Right lobe of liver (tissue), 4 donors: ENCODE results near the gene KANK3.

ENCODE experiments used
- POLR2A ChIP-seq: fragments of 450-650 bp; IDR thresholded peaks from one replicate; pipeline ENCODE4 v1.6.1; 2017; ENCODE audit warnings: antibody characterized with exemption, mild to moderate bottlenecking
- TF ChIP-seq, protein P1 (sequence below), 4 donors: fragments of 200-600 bp in 3 of 4; fragments of 450-650 bp in 1 of 4; IDR thresholded peaks; one replicate each; pipeline versions ENCODE4 v1.5.1 to v1.8.0; 2016 to 2022; ENCODE audit warnings: antibody characterized with exemption in 4 of 4, mild to moderate bottlenecking in 2 of 4
- donor health status: DM: no; HTN: no; CAD: no.
- donor health status: DM: no; HTN: no; CAD: no.
- donor health status: DM: no; HTN: yes; CAD: no.

DNA sequence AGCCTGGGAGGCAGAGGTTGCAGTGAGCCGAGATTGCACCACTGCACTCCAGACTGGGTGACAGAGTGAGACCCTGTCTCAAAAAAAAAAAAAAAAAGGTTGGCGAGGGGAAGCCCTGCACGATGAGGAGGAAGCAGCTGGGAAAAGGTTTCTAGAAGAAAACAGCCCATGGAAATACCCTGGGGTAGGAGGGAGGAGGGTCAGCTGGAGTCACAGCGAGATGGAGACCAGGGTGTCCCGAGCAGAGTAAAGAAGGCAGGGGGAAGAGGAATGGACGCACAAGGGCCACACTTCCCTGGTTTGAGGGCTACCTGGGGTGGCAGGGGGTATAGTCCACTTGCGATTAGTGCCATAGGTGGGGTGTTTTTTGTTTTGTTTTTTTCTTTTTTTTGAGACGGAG lies 6.4 kb downstream of the KANK3 start:
- TF ChIP-seq, protein P1, sequence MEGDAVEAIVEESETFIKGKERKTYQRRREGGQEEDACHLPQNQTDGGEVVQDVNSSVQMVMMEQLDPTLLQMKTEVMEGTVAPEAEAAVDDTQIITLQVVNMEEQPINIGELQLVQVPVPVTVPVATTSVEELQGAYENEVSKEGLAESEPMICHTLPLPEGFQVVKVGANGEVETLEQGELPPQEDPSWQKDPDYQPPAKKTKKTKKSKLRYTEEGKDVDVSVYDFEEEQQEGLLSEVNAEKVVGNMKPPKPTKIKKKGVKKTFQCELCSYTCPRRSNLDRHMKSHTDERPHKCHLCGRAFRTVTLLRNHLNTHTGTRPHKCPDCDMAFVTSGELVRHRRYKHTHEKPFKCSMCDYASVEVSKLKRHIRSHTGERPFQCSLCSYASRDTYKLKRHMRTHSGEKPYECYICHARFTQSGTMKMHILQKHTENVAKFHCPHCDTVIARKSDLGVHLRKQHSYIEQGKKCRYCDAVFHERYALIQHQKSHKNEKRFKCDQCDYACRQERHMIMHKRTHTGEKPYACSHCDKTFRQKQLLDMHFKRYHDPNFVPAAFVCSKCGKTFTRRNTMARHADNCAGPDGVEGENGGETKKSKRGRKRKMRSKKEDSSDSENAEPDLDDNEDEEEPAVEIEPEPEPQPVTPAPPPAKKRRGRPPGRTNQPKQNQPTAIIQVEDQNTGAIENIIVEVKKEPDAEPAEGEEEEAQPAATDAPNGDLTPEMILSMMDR (IDR thresholded peaks at IDR 0.05) = no peak
- TF ChIP-seq POLR2A = no peak
